Measurements from ENCODE around the gene SRSF5. TPM values are rescaled to one million over a fixed set of nuclear protein-coding genes. Genes with fewer than 3 reads are reported as not detected.

Gene SRSF5
- total and polyA plus RNA-seq, 2 of the 13 experiments (the other 11 are each of a cell fraction or from before 2014, with no cell fraction given) = 189 to 277 TPM

DNA sequence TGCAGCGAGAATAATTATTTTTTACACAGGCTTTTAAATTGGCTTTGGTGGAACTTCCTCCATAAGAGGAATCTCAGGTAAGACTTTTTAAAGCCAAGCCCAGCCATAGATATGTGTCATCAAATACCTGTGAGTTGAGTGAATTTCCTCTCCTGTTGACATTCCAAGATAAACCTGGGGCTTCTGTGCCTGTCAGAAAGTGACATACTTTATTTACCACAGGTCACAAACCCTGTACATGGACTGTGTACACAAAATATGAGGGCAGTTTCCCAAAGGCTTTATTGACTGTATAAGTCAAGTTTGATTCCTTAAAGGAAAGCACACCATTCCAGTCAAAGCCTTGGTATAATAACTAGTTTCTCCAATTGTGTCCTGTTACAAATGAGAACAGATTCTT lies 25.9 kb upstream of the SRSF5 start (continued):
- TF ChIP-seq, protein P1, sequence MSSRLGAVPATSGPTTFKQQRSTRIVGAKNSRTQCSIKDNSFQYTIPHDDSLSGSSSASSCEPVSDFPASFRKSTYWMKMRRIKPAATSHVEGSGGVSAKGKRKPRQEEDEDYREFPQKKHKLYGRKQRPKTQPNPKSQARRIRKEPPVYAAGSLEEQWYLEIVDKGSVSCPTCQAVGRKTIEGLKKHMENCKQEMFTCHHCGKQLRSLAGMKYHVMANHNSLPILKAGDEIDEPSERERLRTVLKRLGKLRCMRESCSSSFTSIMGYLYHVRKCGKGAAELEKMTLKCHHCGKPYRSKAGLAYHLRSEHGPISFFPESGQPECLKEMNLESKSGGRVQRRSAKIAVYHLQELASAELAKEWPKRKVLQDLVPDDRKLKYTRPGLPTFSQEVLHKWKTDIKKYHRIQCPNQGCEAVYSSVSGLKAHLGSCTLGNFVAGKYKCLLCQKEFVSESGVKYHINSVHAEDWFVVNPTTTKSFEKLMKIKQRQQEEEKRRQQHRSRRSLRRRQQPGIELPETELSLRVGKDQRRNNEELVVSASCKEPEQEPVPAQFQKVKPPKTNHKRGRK (CRISPR knock-in tag; IDR thresholded peaks at IDR 0.05) = no peak
- TF ChIP-seq, protein P2, sequence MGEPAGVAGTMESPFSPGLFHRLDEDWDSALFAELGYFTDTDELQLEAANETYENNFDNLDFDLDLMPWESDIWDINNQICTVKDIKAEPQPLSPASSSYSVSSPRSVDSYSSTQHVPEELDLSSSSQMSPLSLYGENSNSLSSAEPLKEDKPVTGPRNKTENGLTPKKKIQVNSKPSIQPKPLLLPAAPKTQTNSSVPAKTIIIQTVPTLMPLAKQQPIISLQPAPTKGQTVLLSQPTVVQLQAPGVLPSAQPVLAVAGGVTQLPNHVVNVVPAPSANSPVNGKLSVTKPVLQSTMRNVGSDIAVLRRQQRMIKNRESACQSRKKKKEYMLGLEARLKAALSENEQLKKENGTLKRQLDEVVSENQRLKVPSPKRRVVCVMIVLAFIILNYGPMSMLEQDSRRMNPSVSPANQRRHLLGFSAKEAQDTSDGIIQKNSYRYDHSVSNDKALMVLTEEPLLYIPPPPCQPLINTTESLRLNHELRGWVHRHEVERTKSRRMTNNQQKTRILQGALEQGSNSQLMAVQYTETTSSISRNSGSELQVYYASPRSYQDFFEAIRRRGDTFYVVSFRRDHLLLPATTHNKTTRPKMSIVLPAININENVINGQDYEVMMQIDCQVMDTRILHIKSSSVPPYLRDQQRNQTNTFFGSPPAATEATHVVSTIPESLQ (CRISPR knock-in tag; conservative IDR thresholded peaks at IDR 0.05) = no peak
- TF ChIP-seq ATF7-NPFF (CRISPR knock-in tag; IDR thresholded peaks at IDR 0.05; ENCODE audit: low read depth) (no peak), ZNF703 (CRISPR knock-in tag; IDR thresholded peaks at IDR 0.05; ENCODE audit: borderline replicate concordance) (no peak), NR2F2 (IDR thresholded peaks at IDR 0.05; ENCODE audit: borderline replicate concordance, low read depth) (0 out of 2 replicates have a peak, but pooled peaks have one; percentile 54), NR2F6 (IDR thresholded peaks at IDR 0.05) (peak; percentile 53; the same call in 1 of the 2 replicates), NR2F6 (CRISPR knock-in tag; IDR thresholded peaks at IDR 0.05) (peak; percentile 54; the same call in 1 of the 2 replicates), DNMT1 (CRISPR knock-in tag; IDR thresholded peaks at IDR 0.05) (no peak), ZFP82 (CRISPR knock-in tag; IDR thresholded peaks at IDR 0.05; ENCODE audit: borderline replicate concordance) (no peak), RBFOX2 (IDR thresholded peaks at IDR 0.05; ENCODE audit: low read depth, low read length) (no peak), PRPF4 (IDR thresholded peaks at IDR 0.05; ENCODE audit: low read depth, low read length, poor library complexity, severe bottlenecking) (no peak), FOXC1 (CRISPR knock-in tag; IDR thresholded peaks at IDR 0.05; ENCODE audit: borderline replicate concordance) (no peak), ETV5 (CRISPR knock-in tag; IDR thresholded peaks at IDR 0.05; ENCODE audit: borderline replicate concordance) (peak; percentile 59; the same call in 1 of the 2 replicates)
- TF ChIP-seq, protein P3, sequence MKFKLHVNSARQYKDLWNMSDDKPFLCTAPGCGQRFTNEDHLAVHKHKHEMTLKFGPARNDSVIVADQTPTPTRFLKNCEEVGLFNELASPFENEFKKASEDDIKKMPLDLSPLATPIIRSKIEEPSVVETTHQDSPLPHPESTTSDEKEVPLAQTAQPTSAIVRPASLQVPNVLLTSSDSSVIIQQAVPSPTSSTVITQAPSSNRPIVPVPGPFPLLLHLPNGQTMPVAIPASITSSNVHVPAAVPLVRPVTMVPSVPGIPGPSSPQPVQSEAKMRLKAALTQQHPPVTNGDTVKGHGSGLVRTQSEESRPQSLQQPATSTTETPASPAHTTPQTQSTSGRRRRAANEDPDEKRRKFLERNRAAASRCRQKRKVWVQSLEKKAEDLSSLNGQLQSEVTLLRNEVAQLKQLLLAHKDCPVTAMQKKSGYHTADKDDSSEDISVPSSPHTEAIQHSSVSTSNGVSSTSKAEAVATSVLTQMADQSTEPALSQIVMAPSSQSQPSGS (CRISPR knock-in tag; IDR thresholded peaks at IDR 0.05) = no peak
- TF ChIP-seq, protein P4, sequence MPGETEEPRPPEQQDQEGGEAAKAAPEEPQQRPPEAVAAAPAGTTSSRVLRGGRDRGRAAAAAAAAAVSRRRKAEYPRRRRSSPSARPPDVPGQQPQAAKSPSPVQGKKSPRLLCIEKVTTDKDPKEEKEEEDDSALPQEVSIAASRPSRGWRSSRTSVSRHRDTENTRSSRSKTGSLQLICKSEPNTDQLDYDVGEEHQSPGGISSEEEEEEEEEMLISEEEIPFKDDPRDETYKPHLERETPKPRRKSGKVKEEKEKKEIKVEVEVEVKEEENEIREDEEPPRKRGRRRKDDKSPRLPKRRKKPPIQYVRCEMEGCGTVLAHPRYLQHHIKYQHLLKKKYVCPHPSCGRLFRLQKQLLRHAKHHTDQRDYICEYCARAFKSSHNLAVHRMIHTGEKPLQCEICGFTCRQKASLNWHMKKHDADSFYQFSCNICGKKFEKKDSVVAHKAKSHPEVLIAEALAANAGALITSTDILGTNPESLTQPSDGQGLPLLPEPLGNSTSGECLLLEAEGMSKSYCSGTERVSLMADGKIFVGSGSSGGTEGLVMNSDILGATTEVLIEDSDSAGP (CRISPR knock-in tag; IDR thresholded peaks at IDR 0.05; ENCODE audit: borderline replicate concordance) = no peak
- TF ChIP-seq, protein P5, sequence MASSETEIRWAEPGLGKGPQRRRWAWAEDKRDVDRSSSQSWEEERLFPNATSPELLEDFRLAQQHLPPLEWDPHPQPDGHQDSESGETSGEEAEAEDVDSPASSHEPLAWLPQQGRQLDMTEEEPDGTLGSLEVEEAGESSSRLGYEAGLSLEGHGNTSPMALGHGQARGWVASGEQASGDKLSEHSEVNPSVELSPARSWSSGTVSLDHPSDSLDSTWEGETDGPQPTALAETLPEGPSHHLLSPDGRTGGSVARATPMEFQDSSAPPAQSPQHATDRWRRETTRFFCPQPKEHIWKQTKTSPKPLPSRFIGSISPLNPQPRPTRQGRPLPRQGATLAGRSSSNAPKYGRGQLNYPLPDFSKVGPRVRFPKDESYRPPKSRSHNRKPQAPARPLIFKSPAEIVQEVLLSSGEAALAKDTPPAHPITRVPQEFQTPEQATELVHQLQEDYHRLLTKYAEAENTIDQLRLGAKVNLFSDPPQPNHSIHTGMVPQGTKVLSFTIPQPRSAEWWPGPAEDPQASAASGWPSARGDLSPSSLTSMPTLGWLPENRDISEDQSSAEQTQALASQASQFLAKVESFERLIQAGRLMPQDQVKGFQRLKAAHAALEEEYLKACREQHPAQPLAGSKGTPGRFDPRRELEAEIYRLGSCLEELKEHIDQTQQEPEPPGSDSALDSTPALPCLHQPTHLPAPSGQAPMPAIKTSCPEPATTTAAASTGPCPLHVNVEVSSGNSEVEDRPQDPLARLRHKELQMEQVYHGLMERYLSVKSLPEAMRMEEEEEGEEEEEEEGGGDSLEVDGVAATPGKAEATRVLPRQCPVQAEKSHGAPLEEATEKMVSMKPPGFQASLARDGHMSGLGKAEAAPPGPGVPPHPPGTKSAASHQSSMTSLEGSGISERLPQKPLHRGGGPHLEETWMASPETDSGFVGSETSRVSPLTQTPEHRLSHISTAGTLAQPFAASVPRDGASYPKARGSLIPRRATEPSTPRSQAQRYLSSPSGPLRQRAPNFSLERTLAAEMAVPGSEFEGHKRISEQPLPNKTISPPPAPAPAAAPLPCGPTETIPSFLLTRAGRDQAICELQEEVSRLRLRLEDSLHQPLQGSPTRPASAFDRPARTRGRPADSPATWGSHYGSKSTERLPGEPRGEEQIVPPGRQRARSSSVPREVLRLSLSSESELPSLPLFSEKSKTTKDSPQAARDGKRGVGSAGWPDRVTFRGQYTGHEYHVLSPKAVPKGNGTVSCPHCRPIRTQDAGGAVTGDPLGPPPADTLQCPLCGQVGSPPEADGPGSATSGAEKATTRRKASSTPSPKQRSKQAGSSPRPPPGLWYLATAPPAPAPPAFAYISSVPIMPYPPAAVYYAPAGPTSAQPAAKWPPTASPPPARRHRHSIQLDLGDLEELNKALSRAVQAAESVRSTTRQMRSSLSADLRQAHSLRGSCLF (CRISPR knock-in tag; IDR thresholded peaks at IDR 0.05; ENCODE audit: borderline replicate concordance) = no peak

Data from HepG2 (cell line).